GM12874 (cell line): ENCODE data around the gene KIAA2012.

Experiments used
- TF ChIP-seq, protein P1 (sequence below): IDR thresholded peaks from 2 replicates; pipeline ENCODE4 v1.5.1; 2011; ENCODE audit warnings: low read depth, mild to moderate bottlenecking, control low read depth, low read length, moderate library complexity; ENCODE audit not compliant: insufficient read depth

KIAA2012 gene

DNA sequence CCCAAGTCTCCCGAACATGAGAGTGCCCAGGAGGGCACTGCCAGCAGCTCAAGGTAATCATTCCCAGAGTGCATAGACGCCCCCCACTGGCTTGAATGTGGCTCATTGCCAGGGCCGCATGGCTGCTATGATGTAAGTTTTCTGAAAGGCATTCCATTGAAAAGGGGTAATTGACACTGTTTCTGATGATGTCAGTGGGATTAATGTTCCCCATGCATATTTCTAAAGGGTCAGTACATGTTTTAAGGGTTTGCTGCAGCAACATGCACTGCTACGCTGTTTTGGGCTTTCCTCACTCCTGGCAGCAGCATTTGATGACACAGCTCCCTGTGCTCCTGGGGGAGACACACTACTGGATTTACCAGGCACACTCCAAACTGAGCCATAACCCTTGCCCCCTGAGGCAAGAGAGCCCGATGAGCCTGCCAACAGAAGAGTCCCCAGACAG, 36.7 kb downstream of the KIAA2012 start:
- TF ChIP-seq, protein P1, sequence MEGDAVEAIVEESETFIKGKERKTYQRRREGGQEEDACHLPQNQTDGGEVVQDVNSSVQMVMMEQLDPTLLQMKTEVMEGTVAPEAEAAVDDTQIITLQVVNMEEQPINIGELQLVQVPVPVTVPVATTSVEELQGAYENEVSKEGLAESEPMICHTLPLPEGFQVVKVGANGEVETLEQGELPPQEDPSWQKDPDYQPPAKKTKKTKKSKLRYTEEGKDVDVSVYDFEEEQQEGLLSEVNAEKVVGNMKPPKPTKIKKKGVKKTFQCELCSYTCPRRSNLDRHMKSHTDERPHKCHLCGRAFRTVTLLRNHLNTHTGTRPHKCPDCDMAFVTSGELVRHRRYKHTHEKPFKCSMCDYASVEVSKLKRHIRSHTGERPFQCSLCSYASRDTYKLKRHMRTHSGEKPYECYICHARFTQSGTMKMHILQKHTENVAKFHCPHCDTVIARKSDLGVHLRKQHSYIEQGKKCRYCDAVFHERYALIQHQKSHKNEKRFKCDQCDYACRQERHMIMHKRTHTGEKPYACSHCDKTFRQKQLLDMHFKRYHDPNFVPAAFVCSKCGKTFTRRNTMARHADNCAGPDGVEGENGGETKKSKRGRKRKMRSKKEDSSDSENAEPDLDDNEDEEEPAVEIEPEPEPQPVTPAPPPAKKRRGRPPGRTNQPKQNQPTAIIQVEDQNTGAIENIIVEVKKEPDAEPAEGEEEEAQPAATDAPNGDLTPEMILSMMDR: no peak

DNA sequence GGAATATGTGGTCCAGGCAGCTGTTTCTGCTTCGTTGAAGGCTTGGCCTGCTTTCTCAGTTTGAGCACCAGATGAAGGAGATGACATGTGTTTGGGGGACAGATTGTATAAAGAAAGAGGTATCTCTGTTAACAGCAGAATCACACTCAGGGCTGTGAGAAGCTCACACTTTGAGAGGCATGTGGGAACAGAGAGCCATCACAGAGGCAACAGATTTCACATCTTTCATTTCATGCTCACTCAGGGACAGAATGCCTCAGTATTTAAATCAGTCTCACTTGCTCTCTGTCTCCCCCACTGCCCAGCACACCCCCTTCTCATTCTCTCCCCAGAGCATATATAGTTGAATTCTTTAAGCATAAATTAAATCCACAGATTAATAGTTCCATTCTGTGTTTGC, 37.4 kb downstream of the KIAA2012 start:
- TF ChIP-seq, protein P1: no peak

DNA sequence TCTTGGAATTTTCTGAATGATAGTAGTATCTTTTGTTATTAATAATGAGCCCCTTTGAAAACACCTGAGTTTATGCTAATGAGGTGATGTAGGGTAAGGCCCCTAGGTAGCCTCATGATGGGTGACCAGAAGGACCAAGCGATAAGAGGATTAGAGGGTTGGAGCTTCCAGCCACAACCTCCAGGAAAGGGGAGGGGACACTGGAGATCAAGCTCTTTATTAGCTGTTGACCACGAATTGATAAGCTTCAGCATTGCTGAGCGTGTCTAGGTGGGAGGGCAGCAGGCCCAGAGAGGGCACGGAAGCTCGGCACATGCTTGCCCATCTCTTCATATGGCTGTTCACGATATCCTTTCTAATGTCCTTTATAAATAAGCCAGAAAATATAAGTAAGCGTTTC, 39.0 kb downstream of the KIAA2012 start:
- TF ChIP-seq, protein P1: no peak

DNA sequence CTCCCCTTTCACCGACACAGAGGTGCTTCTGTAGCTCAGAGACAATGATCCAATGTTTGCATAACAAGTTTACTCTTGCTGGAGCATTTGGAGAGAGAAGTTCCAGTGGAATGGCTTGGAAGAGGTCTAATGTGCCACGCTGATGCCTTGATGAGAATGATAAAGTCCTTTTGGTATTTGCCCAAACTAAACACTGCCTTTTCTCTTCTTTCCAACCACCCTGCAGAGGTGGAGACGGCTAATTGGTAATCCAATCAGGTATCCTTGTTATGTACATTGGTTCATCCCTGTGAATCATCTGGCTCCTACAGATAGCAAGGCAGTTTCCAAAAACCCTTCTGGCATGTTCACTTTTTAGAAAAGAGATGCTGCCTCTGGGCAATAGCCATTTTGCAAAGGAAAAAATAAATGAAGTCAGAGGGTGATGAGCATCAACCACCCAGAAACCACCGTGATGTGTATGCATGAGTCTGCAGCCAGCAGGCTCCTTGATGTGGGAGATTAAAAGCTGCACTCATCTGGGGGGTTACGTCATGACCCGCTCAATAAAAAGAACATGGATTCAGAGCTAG, 40.6 kb downstream of the KIAA2012 start:
- TF ChIP-seq, protein P1: no peak

DNA sequence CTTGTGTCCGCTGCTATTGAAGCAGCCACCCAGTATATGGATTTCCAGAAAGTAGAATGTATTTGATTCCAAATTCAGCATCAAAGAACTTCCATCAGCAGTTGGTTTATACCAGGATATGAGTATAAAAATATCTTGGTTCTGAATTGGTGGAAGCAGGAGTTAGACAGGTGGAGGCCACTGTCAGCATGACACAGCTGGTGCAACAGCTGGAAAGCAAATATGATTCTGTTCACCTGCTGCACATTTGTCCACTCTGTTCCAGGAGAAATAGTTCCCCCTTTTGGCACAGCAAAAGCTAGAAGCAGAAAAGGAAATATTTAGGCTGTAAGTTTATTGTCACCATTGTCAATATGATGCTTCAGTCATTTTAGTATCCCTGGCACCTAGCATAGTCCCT, 41.2 kb downstream of the KIAA2012 start:
- TF ChIP-seq, protein P1: no peak

DNA sequence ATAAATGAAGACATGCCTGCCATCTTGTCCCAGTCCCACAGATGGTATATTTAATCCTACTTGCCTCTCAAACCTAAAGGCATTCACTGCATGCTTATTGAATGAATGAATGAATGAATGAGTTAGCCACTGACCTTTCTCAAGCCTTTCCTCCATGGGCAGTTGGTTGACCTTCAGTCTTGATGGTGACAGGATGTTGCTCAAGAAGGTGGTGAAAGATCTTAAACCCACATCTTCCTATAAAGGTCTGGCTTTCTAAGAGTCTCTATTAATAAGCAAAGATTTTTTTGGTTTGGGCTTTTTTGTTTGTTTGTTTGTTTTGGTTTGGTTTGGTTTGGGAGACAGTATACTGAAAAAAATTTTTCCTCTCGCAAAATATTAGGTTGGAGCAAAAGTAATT, 41.7 kb downstream of the KIAA2012 start:
- TF ChIP-seq, protein P1: no peak

DNA sequence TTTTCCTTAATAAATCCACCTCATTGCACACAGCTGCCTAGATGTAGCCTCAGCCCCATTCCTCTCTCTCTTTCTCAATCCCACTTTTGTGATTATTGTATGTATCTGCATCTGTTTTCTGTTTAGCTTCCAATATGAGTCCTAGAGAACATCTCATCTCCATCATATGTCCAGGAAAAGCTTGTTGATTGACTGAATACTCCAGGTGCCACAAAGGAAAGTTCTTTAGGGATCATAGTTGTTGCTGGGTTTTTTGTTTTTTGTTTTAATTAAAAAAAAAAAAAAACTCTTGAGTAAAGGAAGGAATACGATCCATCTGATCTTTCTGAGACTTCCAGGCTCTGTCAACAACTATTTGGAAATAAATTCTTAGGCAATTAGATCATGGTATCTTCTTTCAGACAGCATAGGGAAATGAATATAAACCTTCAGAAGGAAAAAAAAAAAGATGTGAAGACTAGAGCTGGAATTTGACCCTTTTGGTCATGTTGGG, 42.5 kb downstream of the KIAA2012 start:
- TF ChIP-seq, protein P1: no peak
